Liver (tissue), 9 donors: ENCODE measurements around the gene ZNF503. TPM values are rescaled to one million over a fixed set of nuclear protein-coding genes. Genes with fewer than 3 reads are reported as not detected.

Source experiments
- DNase-seq: peaks from one replicate; pipeline ENCODE4 v3.0.0-alpha.2; 2017; ENCODE audit warnings: low spot score
- H3K27ac ChIP-seq, 2 donors: one replicate each; pipeline ENCODE4 v1.7.0; 2013; ENCODE audit warnings: inconsistent platforms in 2 of 2, low read length in 2 of 2, control low read depth in 1 of 2, low read depth in 1 of 2, mild to moderate bottlenecking in 1 of 2
- H3K27me3 ChIP-seq, 4 donors: one replicate each; pipeline versions ENCODE4 v1.6.1 to v1.7.0; 2013; ENCODE audit warnings: low read length in 3 of 4, inconsistent platforms in 1 of 4, mild to moderate bottlenecking in 1 of 4, moderate library complexity in 1 of 4; ENCODE audit not compliant: control insufficient read depth in 4 of 4, insufficient read depth in 4 of 4
- H3K36me3 ChIP-seq, 4 donors: one replicate each; pipeline versions ENCODE4 v1.6.1 to v1.7.0; 2013; ENCODE audit warnings: low read length in 3 of 4, mild to moderate bottlenecking in 3 of 4, low read depth in 1 of 4, moderate library complexity in 1 of 4; ENCODE audit not compliant: control insufficient read depth in 4 of 4, insufficient read depth in 3 of 4
- H3K4me1 ChIP-seq, 4 donors: one replicate each; pipeline versions ENCODE4 v1.6.1 to v1.7.0; 2013; ENCODE audit warnings: low read length in 3 of 4, mild to moderate bottlenecking in 3 of 4, moderate library complexity in 1 of 4; ENCODE audit not compliant: control insufficient read depth in 4 of 4, insufficient read depth in 4 of 4
- H3K4me3 ChIP-seq, 3 donors: one replicate each; pipeline versions ENCODE4 v1.6.1 to v1.7.0; 2013; ENCODE audit warnings: low read length in 3 of 3, control low read depth in 1 of 3, low read depth in 1 of 3, mild to moderate bottlenecking in 1 of 3
- H3K9ac ChIP-seq, 2 donors: one replicate each; pipeline ENCODE4 v1.7.0; 2013; ENCODE audit warnings: low read length in 2 of 2, mild to moderate bottlenecking in 2 of 2, moderate library complexity in 2 of 2, control low read depth in 1 of 2, low read depth in 1 of 2
- H3K9me3 ChIP-seq, 4 donors: one replicate each; pipeline versions ENCODE4 v1.6.1 to v1.7.0; 2013; ENCODE audit warnings: low read length in 3 of 4; ENCODE audit not compliant: control insufficient read depth in 4 of 4
- ATF3 ChIP-seq: IDR thresholded peaks from 2 replicates; pipeline ENCODE4 v1.6.1; 2016; ENCODE audit warnings: antibody characterized with exemption
- CTCF ChIP-seq: fragments of 150-350 bp; IDR thresholded peaks from 2 replicates; pipeline ENCODE4 v1.5.1; 2017; ENCODE audit warnings: improper control_type of control experiment, low read depth, low read length; ENCODE audit not compliant: missing input control
- EGR1 ChIP-seq, 2 donors: IDR thresholded peaks; 2 replicates each; pipeline ENCODE4 v1.6.1; 2016 to 2018; ENCODE audit warnings: antibody characterized with exemption in 2 of 2, low read depth in 2 of 2
- FOXA1 ChIP-seq: IDR thresholded peaks from 2 replicates; pipeline ENCODE4 v1.6.1; 2016; ENCODE audit warnings: antibody characterized with exemption
- FOXA2 ChIP-seq: IDR thresholded peaks from 2 replicates; pipeline ENCODE4 v1.6.1; 2016; ENCODE audit warnings: antibody characterized with exemption
- GABPA ChIP-seq, 2 donors: IDR thresholded peaks in 1 of 2; conservative IDR thresholded peaks in 1 of 2; 2 replicates each; pipeline ENCODE4 v1.6.1; 2016; ENCODE audit warnings: antibody characterized with exemption in 2 of 2, mild to moderate bottlenecking in 1 of 2, moderate library complexity in 1 of 2
- HNF4A ChIP-seq, 2 donors: conservative IDR thresholded peaks; 2 replicates each; pipeline ENCODE4 v1.6.1; 2016; ENCODE audit warnings: antibody characterized with exemption in 2 of 2, mild to moderate bottlenecking in 2 of 2
- HNF4G ChIP-seq: IDR thresholded peaks from 2 replicates; pipeline ENCODE4 v1.6.1; 2016; ENCODE audit warnings: antibody characterized with exemption
- JUND ChIP-seq, 2 donors: IDR thresholded peaks; 2 replicates each; pipeline ENCODE4 v1.6.1; 2016; ENCODE audit warnings: antibody characterized with exemption in 2 of 2
- NR2F2 ChIP-seq: IDR thresholded peaks from 2 replicates; pipeline ENCODE4 v1.6.1; 2016; ENCODE audit warnings: antibody characterized with exemption
- RAD21 ChIP-seq, 2 donors: IDR thresholded peaks; 2 replicates each; pipeline ENCODE4 v1.6.1; 2016; ENCODE audit warnings: antibody characterized with exemption in 2 of 2, mild to moderate bottlenecking in 2 of 2
- REST ChIP-seq: IDR thresholded peaks from 2 replicates; pipeline ENCODE4 v1.6.1; 2016; ENCODE audit warnings: antibody characterized with exemption, mild to moderate bottlenecking
- RXRA ChIP-seq, 2 donors: IDR thresholded peaks; 2 replicates each; pipeline ENCODE4 v1.6.1; 2017 to 2018; ENCODE audit warnings: antibody characterized with exemption in 2 of 2, mild to moderate bottlenecking in 1 of 2
- SP1 ChIP-seq: IDR thresholded peaks from 2 replicates; pipeline ENCODE4 v1.6.1; 2018; ENCODE audit warnings: antibody characterized with exemption, mild to moderate bottlenecking
- TAF1 ChIP-seq: conservative IDR thresholded peaks from 2 replicates; pipeline ENCODE4 v1.6.1; 2016; ENCODE audit warnings: antibody characterized with exemption, mild to moderate bottlenecking
- YY1 ChIP-seq: IDR thresholded peaks from 2 replicates; pipeline ENCODE4 v1.6.1; 2016; ENCODE audit warnings: antibody characterized with exemption, mild to moderate bottlenecking
- WGBS: extraction: QIAGEN DNeasy Blood & Tissue Kit; methylation state at CpG from one replicate; pipeline ENCODE4 v1.1.7; 2013; 5-methylcytosine and 5-hydroxymethylcytosine counted together
- polyA plus RNA-seq, 2 donors: library from polyadenylated mRNA; stranded (reverse) in 1 of 2; unstranded in 1 of 2; fragments of 200-250 nt in 1 of 2; fragments of >200 nt in 1 of 2; fragmentation: Nextera tagmentation in 1 of 2; extraction: Ambion mirVana in 1 of 2; gene quantifications; one replicate each; pipeline versions ENCODE4 v1.2.1 to v1.2.3, GENCODE V29; 2013 to 2015
- total RNA-seq, 2 donors: library from RNA; depleted of rRNA; stranded (reverse); fragments of >200 nt; gene quantifications; one replicate each; pipeline ENCODE4 v1.2.3, GENCODE V29; 2014
- TF ChIP-seq, protein P1 (sequence below): IDR thresholded peaks from 2 replicates; pipeline ENCODE4 v1.6.1; 2016; ENCODE audit warnings: antibody characterized with exemption
- donor health status: healthy.
- donor health status: healthy.
- donor health status: healthy.
- donor health status: healthy.
- donor health status: healthy.

ZNF503 gene
- total and polyA plus RNA-seq, 4 donors, result 1.6 to 5.2 (median 2.0) TPM

GRCh38 chr10:75444781-75445386 lies 43.3 kb upstream of the ZNF503 start (continued):
- TF ChIP-seq JUND (IDR thresholded peaks at IDR 0.05), result no peak

- TF ChIP-seq RAD21 (IDR thresholded peaks at IDR 0.05), result no peak
- TF ChIP-seq NR2F2, result no peak
- no peak for TF ChIP-seq RXRA (IDR thresholded peaks at IDR 0.05)
- TF ChIP-seq FOXA2, result no peak
- no peak for TF ChIP-seq JUND (IDR thresholded peaks at IDR 0.05)
- no peak for TF ChIP-seq CTCF
- TF ChIP-seq YY1, result no peak
- no peak for TF ChIP-seq TAF1
- no peak for TF ChIP-seq EGR1 (IDR thresholded peaks at IDR 0.05; ENCODE audit: low read depth in 2 of 2)
- no peak for TF ChIP-seq HNF4A (conservative IDR thresholded peaks at IDR 0.05)
- no peak for TF ChIP-seq REST
- TF ChIP-seq GABPA (IDR thresholded peaks at IDR 0.05 in 1 of 2, conservative IDR thresholded peaks at IDR 0.05 in 1 of 2), result no peak
- no peak for TF ChIP-seq ATF3
- TF ChIP-seq HNF4G, result no peak
- TF ChIP-seq, protein P1, sequence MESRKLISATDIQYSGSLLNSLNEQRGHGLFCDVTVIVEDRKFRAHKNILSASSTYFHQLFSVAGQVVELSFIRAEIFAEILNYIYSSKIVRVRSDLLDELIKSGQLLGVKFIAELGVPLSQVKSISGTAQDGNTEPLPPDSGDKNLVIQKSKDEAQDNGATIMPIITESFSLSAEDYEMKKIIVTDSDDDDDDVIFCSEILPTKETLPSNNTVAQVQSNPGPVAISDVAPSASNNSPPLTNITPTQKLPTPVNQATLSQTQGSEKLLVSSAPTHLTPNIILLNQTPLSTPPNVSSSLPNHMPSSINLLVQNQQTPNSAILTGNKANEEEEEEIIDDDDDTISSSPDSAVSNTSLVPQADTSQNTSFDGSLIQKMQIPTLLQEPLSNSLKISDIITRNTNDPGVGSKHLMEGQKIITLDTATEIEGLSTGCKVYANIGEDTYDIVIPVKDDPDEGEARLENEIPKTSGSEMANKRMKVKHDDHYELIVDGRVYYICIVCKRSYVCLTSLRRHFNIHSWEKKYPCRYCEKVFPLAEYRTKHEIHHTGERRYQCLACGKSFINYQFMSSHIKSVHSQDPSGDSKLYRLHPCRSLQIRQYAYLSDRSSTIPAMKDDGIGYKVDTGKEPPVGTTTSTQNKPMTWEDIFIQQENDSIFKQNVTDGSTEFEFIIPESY, result no peak
- TF ChIP-seq FOXA1, result no peak
- no peak for TF ChIP-seq SP1
- peaks cover 0 to 2% (median under 1%) of the 10 kb centered on the region in 4 donors for H3K9me3 ChIP-seq
Observed at GRCh38 chr10:75443362-75443761, 41.8 kb upstream of the ZNF503 start.

More at GRCh38 chr10:75443362-75443761, 41.8 kb upstream of the ZNF503 start:
- Histone ChIP-seq H3K36me3 (peaks cover 0 to 6% (median 2%) of the 10 kb centered on the region in 4 donors), H3K27me3 (no peaks in the 10 kb centered on the region), H3K4me3 (no peak overlapping the region), H3K4me1 (peaks cover 6 to 36% (median 28%) of the 10 kb centered on the region in 4 donors), H3K27ac (no peak overlapping the region), H3K9ac (no peak overlapping the region)
- no peak for DNase-seq
- WGBS, result 76% methylated on average over 2 of the region's 2 CpGs
